ENCODE data around the gene SLC44A3. TPM values are rescaled to one million over a fixed set of nuclear protein-coding genes. Genes with fewer than 3 reads are reported as not detected.

The SLC44A3 gene
- total RNA-seq, 2 experiments from 2014 or later = not detected

GRCh38 chr1:94803517-94804441 lies 16.4 kb upstream of the SLC44A3 start:
- no peak for DNase-seq
- H3K4me1 Mint-ChIP-seq (ENCODE audit: low read depth) = peaks cover 5% of the 10 kb centered on the region
- intact Hi-C loops (cut with micrococcal nuclease) = loop anchor here (2.0 to 10.0 kb wide), 2 partner anchors 279 to 323 kb away; no protein-coding TSS in a partner anchor
- no peaks in the 10 kb centered on the region for H3K9me3 Mint-ChIP-seq
- H3K36me3 Mint-ChIP-seq (ENCODE audit: low read depth) = no peaks in the 10 kb centered on the region
- no peak overlapping the region for H3K4me3 Mint-ChIP-seq
- no peak overlapping the region for H3K27ac Mint-ChIP-seq
- POLR2A ChIA-PET = no interaction called here
- no peak for TF ChIP-seq CTCF (IDR thresholded peaks at IDR 0.05)
- peaks cover 1% of the 10 kb centered on the region for H3K27me3 Mint-ChIP-seq
- ATAC-seq = no peak
- CTCF ChIA-PET = interaction anchor here (0.7 to 5.5 kb wide), 10 partner anchors 13 to 742 kb away, joined by 3 to 72 read pairs (median 5); no protein-coding TSS in a partner anchor

- Mint-ChIP-seq H3K4me3 (no peak overlapping the region), H3K9me3 (no peaks in the 10 kb centered on the region), H3K27me3 (peaks cover 1% of the 10 kb centered on the region), H3K27ac (no peak overlapping the region), H3K4me1 (ENCODE audit: low read depth) (peaks cover 5% of the 10 kb centered on the region), H3K36me3 (ENCODE audit: low read depth) (no peaks in the 10 kb centered on the region)
- ATAC-seq (no peak), DNase-seq (no peak)
- ChIA-PET CTCF (interaction anchor here (0.7 to 5.5 kb wide), 15 partner anchors 12 to 743 kb away, joined by 3 to 72 read pairs (median 5); no protein-coding TSS in a partner anchor), POLR2A (no interaction called here)
- TF ChIP-seq CTCF (IDR thresholded peaks at IDR 0.05) = no peak
- intact Hi-C loops (cut with micrococcal nuclease) = loop anchor here (2.0 to 10.0 kb wide), 2 partner anchors 280 to 324 kb away; no protein-coding TSS in a partner anchor
Observed at GRCh38 chr1:94804442-94804837, 15.7 kb upstream of the SLC44A3 start.

GRCh38 chr1:94805912-94806311 lies 14.2 kb upstream of the SLC44A3 start:
- no peaks in the 10 kb centered on the region for H3K36me3 Mint-ChIP-seq (ENCODE audit: low read depth)
- ATAC-seq = peak; percentile 90
- DNase-seq = peak; percentile 57
- no peak overlapping the region for H3K27ac Mint-ChIP-seq
- ChIA-PET POLR2A (no interaction called here), CTCF (interaction anchor here (0.6 to 5.5 kb wide), 28 partner anchors 10 to 780 kb away, joined by 3 to 72 read pairs (median 4); no protein-coding TSS in a partner anchor)
- H3K27me3 Mint-ChIP-seq = peaks cover 1% of the 10 kb centered on the region
- no peak overlapping the region for H3K4me3 Mint-ChIP-seq
- H3K4me1 Mint-ChIP-seq (ENCODE audit: low read depth) = peaks cover 5% of the 10 kb centered on the region
- no peaks in the 10 kb centered on the region for H3K9me3 Mint-ChIP-seq
- TF ChIP-seq CTCF (IDR thresholded peaks at IDR 0.05) = peak; percentile 99
- intact Hi-C loops (cut with micrococcal nuclease) = loop anchor here (2.0 to 10.0 kb wide), 3 partner anchors 281 to 744 kb away; no protein-coding TSS in a partner anchor

GRCh38 chr1:94806441-94806871 lies 13.7 kb upstream of the SLC44A3 start:
- no peak overlapping the region for H3K4me3 Mint-ChIP-seq
- H3K4me1 Mint-ChIP-seq (ENCODE audit: low read depth) = peaks cover 5% of the 10 kb centered on the region
- CTCF ChIA-PET = interaction anchor here (0.8 to 5.5 kb wide), 17 partner anchors 11 to 780 kb away, joined by 3 to 72 read pairs (median 5); no protein-coding TSS in a partner anchor
- intact Hi-C loops (cut with micrococcal nuclease) = loop anchor here (5.0 to 10.0 kb wide), 2 partner anchors 282 to 744 kb away; no protein-coding TSS in a partner anchor
- peaks cover 1% of the 10 kb centered on the region for H3K27me3 Mint-ChIP-seq
- POLR2A ChIA-PET = no interaction called here
- no peak for ATAC-seq
- H3K27ac Mint-ChIP-seq = no peak overlapping the region
- no peak for TF ChIP-seq CTCF (IDR thresholded peaks at IDR 0.05)
- no peak for DNase-seq
- H3K9me3 Mint-ChIP-seq = no peaks in the 10 kb centered on the region
- H3K36me3 Mint-ChIP-seq (ENCODE audit: low read depth) = no peaks in the 10 kb centered on the region

All from activated CD8-positive, alpha-beta T cell treated with anti-CD3 and anti-CD28 coated beads for 36 hours (primary cell).